H1 (cell line): ENCODE measurements around the gene SEMA3C. TPM values are rescaled to one million over a fixed set of nuclear protein-coding genes. Genes with fewer than 3 reads are reported as not detected.

Source experiments
- CTCF ChIA-PET: fragments of 300-600 bp; sonication (Branson Sonifier 250); formaldehyde crosslinking; loops from one replicate; lab custom pipeline; 2021; ENCODE audit not compliant: partially characterized antibody; lab: Charles Lee
- POLR2A ChIA-PET: fragments of 300-600 bp; sonication (Branson Sonifier 250); formaldehyde crosslinking; loops from one replicate; lab custom pipeline; 2021; ENCODE audit warnings: inconsistent platforms; ENCODE audit not compliant: partially characterized antibody; lab: Charles Lee
- DNase-seq, 2 experiments: peaks; one replicate each; pipeline versions ENCODE4 v3.0.0 to v3.0.0-alpha.2; 2010 to 2022; ENCODE audit warnings: low spot score in 2 of 2, low read depth in 1 of 2, mixed read lengths in 1 of 2
- FAIRE-seq: peaks from 2 replicates; lab custom pipeline; 2011; peaks lifted over from hg19 to GRCh38; lab: Jason Lieb, UNC
- H2AFZ ChIP-seq: 2 replicates; pipeline ENCODE4 v1.8.1; 2012; ENCODE audit warnings: low read length, inconsistent platforms
- H2AK5ac ChIP-seq: 2 replicates; pipeline ENCODE4 v1.6.1; 2013; ENCODE audit warnings: low read depth, low read length
- H2BK120ac ChIP-seq: replicated peaks from 2 replicates; pipeline ENCODE3; 2013; ENCODE audit warnings: low read depth, low read length, inconsistent platforms
- H2BK12ac ChIP-seq: 2 replicates; pipeline ENCODE4 v1.6.1; 2013; ENCODE audit warnings: low read depth, low read length
- H2BK15ac ChIP-seq: 2 replicates; pipeline ENCODE4 v1.6.1; 2013; ENCODE audit warnings: low read length
- H2BK20ac ChIP-seq: 2 replicates; pipeline ENCODE4 v1.6.1; 2013; ENCODE audit warnings: low read length
- H2BK5ac ChIP-seq: 2 replicates; pipeline ENCODE4 v1.6.1; 2013; ENCODE audit warnings: low read depth, low read length
- H3K14ac ChIP-seq: 2 replicates; pipeline ENCODE4 v1.6.1; 2013; ENCODE audit warnings: inconsistent platforms; ENCODE audit not compliant: insufficient read length
- H3K18ac ChIP-seq: 2 replicates; pipeline ENCODE4 v1.6.1; 2013; ENCODE audit warnings: low read length; ENCODE audit errors: extremely low read depth
- H3K23ac ChIP-seq: 2 replicates; pipeline ENCODE4 v1.6.1; 2013; ENCODE audit warnings: inconsistent platforms; ENCODE audit not compliant: insufficient read length
- H3K23me2 ChIP-seq: 2 replicates; pipeline ENCODE4 v1.6.1; 2013; ENCODE audit warnings: low read depth, low read length
- H3K27ac ChIP-seq: 2 replicates; pipeline ENCODE4 v1.6.1; 2011; ENCODE audit warnings: low read depth, low read length, inconsistent platforms
- H3K27me3 ChIP-seq, 4 experiments: replicated peaks in 1 of 4; 1 replicate in 1 of 4; 2 replicates in 3 of 4; pipeline versions ENCODE4 v1.6.1 to v1.8.1; 2011 to 2013; ENCODE audit warnings: low read length in 3 of 4, mild to moderate bottlenecking in 3 of 4, inconsistent platforms in 2 of 4, mixed read lengths in 2 of 4, moderate library complexity in 1 of 4; ENCODE audit not compliant: control insufficient read depth in 3 of 4, insufficient read depth in 3 of 4; ENCODE audit errors: extremely low read depth in 1 of 4
- H3K36me3 ChIP-seq, 4 experiments: 2 replicates each; pipeline versions ENCODE4 v1.6.1 to v1.8.1; 2011 to 2013; ENCODE audit warnings: mild to moderate bottlenecking in 4 of 4, low read length in 3 of 4, moderate library complexity in 2 of 4, control low read depth in 1 of 4, inconsistent platforms in 1 of 4; ENCODE audit not compliant: insufficient read depth in 4 of 4, control insufficient read depth in 2 of 4
- H3K4ac ChIP-seq: replicated peaks from 2 replicates; pipeline ENCODE3; 2013; ENCODE audit warnings: low read length, low read depth, mixed read lengths, inconsistent platforms; ENCODE audit not compliant: insufficient read length
- H3K4me1 ChIP-seq, 4 experiments: replicated peaks in 1 of 4; 1 replicate in 1 of 4; 2 replicates in 3 of 4; pipeline versions ENCODE4 v1.6.1 to v1.8.1; 2011 to 2013; ENCODE audit warnings: low read length in 3 of 4, inconsistent platforms in 2 of 4, mixed read lengths in 1 of 4; ENCODE audit not compliant: insufficient read depth in 4 of 4, control insufficient read depth in 3 of 4
- H3K4me2 ChIP-seq, 2 experiments: 2 replicates each; pipeline versions ENCODE4 v1.6.1 to v1.8.1; 2011 to 2013; ENCODE audit warnings: low read depth in 2 of 2, low read length in 2 of 2, control low read depth in 1 of 2, inconsistent platforms in 1 of 2, mild to moderate bottlenecking in 1 of 2; ENCODE audit not compliant: insufficient read depth in 1 of 2
- H3K4me3 ChIP-seq, 4 experiments: fragments of 200-600, 300-600 bp in 1 of 4; sonication (generic), shearing (Covaris generic), sonication (Bioruptor Twin) in 1 of 4; 2 replicates each; pipeline versions ENCODE4 v1.5.1 to v1.8.1; 2011 to 2016; ENCODE audit warnings: low read length in 4 of 4, low read depth in 3 of 4, control low read depth in 2 of 4, inconsistent platforms in 2 of 4, mild to moderate bottlenecking in 2 of 4, mixed read lengths in 1 of 4, moderate library complexity in 1 of 4; ENCODE audit not compliant: insufficient read depth in 2 of 4; ENCODE audit errors: extremely low read depth in 1 of 4
- H3K56ac ChIP-seq: replicated peaks from 2 replicates; pipeline ENCODE3; 2013; ENCODE audit warnings: low read depth, mild to moderate bottlenecking, mixed read lengths, low read length, inconsistent platforms; ENCODE audit not compliant: insufficient read length
- H3K79me1 ChIP-seq: 2 replicates; pipeline ENCODE4 v1.6.1; 2013; ENCODE audit warnings: low read depth, low read length, control low read depth
- H3K79me2 ChIP-seq, 2 experiments: 2 replicates each; pipeline versions ENCODE4 v1.6.1 to v1.8.1; 2012 to 2013; ENCODE audit warnings: low read length in 2 of 2, mild to moderate bottlenecking in 2 of 2, inconsistent platforms in 1 of 2; ENCODE audit not compliant: insufficient read depth in 2 of 2, control insufficient read depth in 1 of 2
- H3K9ac ChIP-seq, 4 experiments: replicated peaks in 1 of 4; 1 replicate in 1 of 4; 2 replicates in 3 of 4; pipeline versions ENCODE4 v1.6.1 to v1.8.1; 2011 to 2013; ENCODE audit warnings: low read depth in 3 of 4, low read length in 3 of 4, control low read depth in 2 of 4, mild to moderate bottlenecking in 2 of 4, moderate library complexity in 2 of 4, inconsistent platforms in 1 of 4; ENCODE audit errors: extremely low read depth in 1 of 4
- H3K9me3 ChIP-seq, 2 experiments: 2 replicates each; pipeline versions ENCODE4 v1.6.1 to v1.8.1; 2012 to 2013; ENCODE audit warnings: mild to moderate bottlenecking in 2 of 2, moderate library complexity in 2 of 2, control low read depth in 1 of 2, inconsistent platforms in 1 of 2, low read depth in 1 of 2, low read length in 1 of 2, mixed read lengths in 1 of 2; ENCODE audit not compliant: insufficient read depth in 2 of 2
- H4K20me1 ChIP-seq, 2 experiments: replicated peaks in 1 of 2; 2 replicates each; pipeline versions ENCODE3 to v1.8.1; 2011 to 2013; ENCODE audit warnings: inconsistent platforms in 2 of 2, low read length in 2 of 2, mild to moderate bottlenecking in 1 of 2; ENCODE audit not compliant: insufficient read depth in 2 of 2, control insufficient read depth in 1 of 2
- H4K5ac ChIP-seq: 2 replicates; pipeline ENCODE4 v1.6.1; 2013; ENCODE audit warnings: low read length, low read depth, mixed read lengths, inconsistent platforms; ENCODE audit not compliant: insufficient read length
- H4K8ac ChIP-seq: 2 replicates; pipeline ENCODE4 v1.8.0; 2013; ENCODE audit warnings: mild to moderate bottlenecking, moderate library complexity, low read length, inconsistent platforms; ENCODE audit not compliant: insufficient read depth; ENCODE audit errors: extremely low read depth
- H4K91ac ChIP-seq: replicated peaks from 2 replicates; pipeline ENCODE3; 2013; ENCODE audit warnings: low read length, mixed read lengths, inconsistent platforms; ENCODE audit not compliant: insufficient read length
- GTF2F1 ChIP-seq: IDR thresholded peaks from 2 replicates; pipeline ENCODE4 v1.6.1; 2012; ENCODE audit warnings: low read depth, low read length, improper control_type of control experiment, borderline replicate concordance
- HDAC2 ChIP-seq, 2 experiments: fragments of 300-600 bp in 1 of 2; sonication (generic) in 1 of 2; IDR thresholded peaks; 2 replicates each; pipeline ENCODE4 v1.6.1; 2011 to 2012; ENCODE audit warnings: low read depth in 2 of 2, low read length in 2 of 2, mild to moderate bottlenecking in 2 of 2, moderate library complexity in 2 of 2, borderline replicate concordance in 1 of 2, inconsistent platforms in 1 of 2
- RXRA ChIP-seq: IDR thresholded peaks from 2 replicates; pipeline ENCODE4 v1.6.1; 2011; ENCODE audit warnings: low read depth, mild to moderate bottlenecking, low read length, moderate library complexity; ENCODE audit not compliant: insufficient read depth
- WGBS, 2 experiments: shearing (Covaris generic) in 1 of 2; methylation state at CpG; one replicate each; pipeline versions ENCODE4 v1.1.6 to v1.1.7; 2013 to 2015; ENCODE audit warnings: low lambda C conversion rate in 2 of 2, mixed read lengths in 2 of 2, inconsistent platforms in 1 of 2, low coverage in 1 of 2, missing lambda C conversion rate in 1 of 2; ENCODE audit not compliant: insufficient replicate concordance in 2 of 2, insufficient coverage in 1 of 2, insufficient read length in 1 of 2; ENCODE audit errors: extremely low coverage in 1 of 2, missing lambda C conversion rate in 1 of 2; 5-methylcytosine and 5-hydroxymethylcytosine counted together
- polyA plus RNA-seq, 7 experiments: library from polyadenylated mRNA; depleted of rRNA in 3 of 7; stranded (reverse) in 5 of 7; unstranded in 2 of 7; fragments of >200 nt in 5 of 7; fragments of 200-250 nt in 2 of 7; gene quantifications; 1 replicate in 5 of 7; 2 replicates in 1 of 7; 4 replicates in 1 of 7; pipeline versions ENCODE4 v1.2.1 to v1.2.3, GENCODE V29; 2011 to 2013; ENCODE audit warnings: missing spikeins in 2 of 7, mixed read lengths in 2 of 7
- total RNA-seq: library from RNA; stranded (reverse); fragmentation: NEBNext Ultra II Directional; extraction: Animal tissue kit (Norgen Biotek cat#: 25700); gene quantifications from 2 replicates; pipeline ENCODE4 v1.2.1, GENCODE V29; 2021

The SEMA3C gene
- total and polyA plus RNA-seq, 2 of the 8 experiments (the other 6 are each of a cell fraction or from before 2014, with no cell fraction given), result 0.15 to 1.4 TPM

- no peaks in the 10 kb centered on the region for H3K27me3 ChIP-seq
- no peak overlapping the region for H2BK120ac ChIP-seq
- H4K20me1 ChIP-seq, result no peaks in the 10 kb centered on the region
- H2BK20ac ChIP-seq, result no peak overlapping the region
- ChIA-PET CTCF (interaction anchor here (3.6 kb wide), 1 partner anchor 11 kb away, joined by 17 read pairs; no protein-coding TSS in a partner anchor), POLR2A (interaction anchor here (1.0 kb wide), 1 partner anchor 10 kb away, joined by 3 read pairs; no protein-coding TSS in a partner anchor)
- H3K14ac ChIP-seq, result no peak overlapping the region
- H3K4me2 ChIP-seq, result no peak overlapping the region
- H3K23me2 ChIP-seq, result no peaks in the 10 kb centered on the region
- no peak overlapping the region for H2BK5ac ChIP-seq
- H4K5ac ChIP-seq, result no peak overlapping the region
- no peaks in the 10 kb centered on the region for H3K9me3 ChIP-seq
- H3K79me2 ChIP-seq, result no peaks in the 10 kb centered on the region
- no peak overlapping the region for H4K91ac ChIP-seq
- DNase-seq, result no peak
- H3K4me3 ChIP-seq, result no peak overlapping the region
- H3K56ac ChIP-seq, result no peak overlapping the region
- H3K18ac ChIP-seq, result no peak overlapping the region
- no peaks in the 10 kb centered on the region for H3K36me3 ChIP-seq
- H3K79me1 ChIP-seq, result no peaks in the 10 kb centered on the region
- no peak for TF ChIP-seq GTF2F1
- TF ChIP-seq HDAC2 (IDR thresholded peaks at IDR 0.05; ENCODE audit: borderline replicate concordance in 1 of 2, low read depth in 2 of 2, low read length in 2 of 2), result no peak
- no peak for TF ChIP-seq RXRA
- no peak overlapping the region for H3K27ac ChIP-seq
- H3K9ac ChIP-seq, result no peak overlapping the region
- FAIRE-seq, result no peak
- no peak overlapping the region for H3K4ac ChIP-seq
- no peaks in the 10 kb centered on the region; a peak in 1 of 7 replicates for H3K4me1 ChIP-seq
- H2AFZ ChIP-seq, result no peak overlapping the region
- WGBS, 2 experiments, result 86% methylated on average over 2 of the region's 3 CpGs; no CpG with 5 or more reads in 1 of the 2 experiments
- H3K23ac ChIP-seq, result no peak overlapping the region
- no peak overlapping the region for H2BK12ac ChIP-seq
- H2BK15ac ChIP-seq, result no peak overlapping the region
- H2AK5ac ChIP-seq, result no peak overlapping the region
- H4K8ac ChIP-seq, result no peak overlapping the region
Observed at GRCh38 chr7:80905334-80905733, 13.5 kb downstream of the SEMA3C start.
